ENCODE results near the gene GPSM1. TPM values are rescaled to one million over a fixed set of nuclear protein-coding genes. Genes with fewer than 3 reads are reported as not detected.

The GPSM1 gene
- total RNA-seq, 1 donor = 48.5 TPM

- no peak overlapping the region for H3K4me3 ChIP-seq (ENCODE audit: low read depth, low read length)
- no peak for DNase-seq (ENCODE audit: low read depth)
- TF ChIP-seq, protein P1, sequence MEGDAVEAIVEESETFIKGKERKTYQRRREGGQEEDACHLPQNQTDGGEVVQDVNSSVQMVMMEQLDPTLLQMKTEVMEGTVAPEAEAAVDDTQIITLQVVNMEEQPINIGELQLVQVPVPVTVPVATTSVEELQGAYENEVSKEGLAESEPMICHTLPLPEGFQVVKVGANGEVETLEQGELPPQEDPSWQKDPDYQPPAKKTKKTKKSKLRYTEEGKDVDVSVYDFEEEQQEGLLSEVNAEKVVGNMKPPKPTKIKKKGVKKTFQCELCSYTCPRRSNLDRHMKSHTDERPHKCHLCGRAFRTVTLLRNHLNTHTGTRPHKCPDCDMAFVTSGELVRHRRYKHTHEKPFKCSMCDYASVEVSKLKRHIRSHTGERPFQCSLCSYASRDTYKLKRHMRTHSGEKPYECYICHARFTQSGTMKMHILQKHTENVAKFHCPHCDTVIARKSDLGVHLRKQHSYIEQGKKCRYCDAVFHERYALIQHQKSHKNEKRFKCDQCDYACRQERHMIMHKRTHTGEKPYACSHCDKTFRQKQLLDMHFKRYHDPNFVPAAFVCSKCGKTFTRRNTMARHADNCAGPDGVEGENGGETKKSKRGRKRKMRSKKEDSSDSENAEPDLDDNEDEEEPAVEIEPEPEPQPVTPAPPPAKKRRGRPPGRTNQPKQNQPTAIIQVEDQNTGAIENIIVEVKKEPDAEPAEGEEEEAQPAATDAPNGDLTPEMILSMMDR (IDR thresholded peaks at IDR 0.05; ENCODE audit: insufficient read depth, low read length) = no peak
Measured at GRCh38 chr9:136296434-136297015, 30.8 kb upstream of the GPSM1 start.

- no peak for DNase-seq (ENCODE audit: low read depth)
- TF ChIP-seq, protein P1 (IDR thresholded peaks at IDR 0.05; ENCODE audit: insufficient read depth, low read length) = no peak
Measured at GRCh38 chr9:136297016-136297691, 30.2 kb upstream of the GPSM1 start.

DNA sequence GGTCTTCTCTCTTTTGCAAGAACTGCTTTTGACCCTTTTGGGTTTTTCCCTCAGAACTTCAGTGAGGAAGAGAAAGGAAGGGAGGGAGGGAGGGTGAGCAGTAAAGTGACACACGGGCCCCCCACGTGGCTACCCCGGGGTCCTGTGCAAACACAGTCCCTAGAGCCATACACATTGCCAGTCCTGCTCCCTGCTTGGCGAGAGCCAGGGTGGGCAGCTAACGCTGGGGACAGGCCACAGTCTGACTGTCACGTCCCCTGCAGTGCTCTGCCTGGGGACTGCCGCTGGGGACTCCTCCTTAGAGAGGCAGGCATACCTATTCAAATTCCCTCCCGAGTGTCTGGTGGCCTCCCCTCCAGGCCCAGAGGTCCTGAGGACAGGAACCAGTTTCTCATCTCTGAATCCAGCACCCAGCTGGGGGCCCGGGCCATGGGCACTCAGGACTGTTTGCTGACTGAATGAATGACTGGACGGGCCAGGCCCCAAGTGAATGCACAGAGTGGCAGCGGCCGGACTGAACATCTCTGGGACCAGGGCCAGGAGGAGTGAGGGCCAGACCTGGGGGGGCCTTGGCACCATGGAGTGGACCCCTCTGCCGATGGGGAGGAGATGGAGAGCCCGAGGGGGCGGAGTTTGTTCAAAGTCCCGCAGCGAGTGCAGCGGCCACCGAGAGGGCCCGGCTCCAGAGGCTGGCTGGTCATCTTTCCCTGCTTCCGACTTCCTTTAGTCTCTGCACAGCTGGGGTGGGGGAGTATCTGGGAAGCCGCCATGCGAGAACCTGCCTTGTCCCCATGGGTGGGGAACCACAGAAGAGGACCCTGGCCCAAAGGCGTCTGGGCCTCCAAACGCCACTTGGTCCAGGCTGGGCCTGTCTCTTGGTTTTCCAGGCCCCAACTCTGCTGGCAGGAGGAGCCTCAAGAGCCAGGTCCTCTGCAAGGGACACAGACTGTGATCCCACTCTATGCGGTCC lies 29.3 kb upstream of the GPSM1 start:
- DNase-seq (ENCODE audit: low read depth) = no peak
- TF ChIP-seq, protein P1 (IDR thresholded peaks at IDR 0.05; ENCODE audit: insufficient read depth, low read length) = no peak
- no peak overlapping the region for H3K4me3 ChIP-seq (ENCODE audit: low read depth, low read length)

More at GRCh38 chr9:136297016-136297691, 30.2 kb upstream of the GPSM1 start:
- H3K4me3 ChIP-seq (ENCODE audit: low read depth, low read length) = no peak overlapping the region

DNA sequence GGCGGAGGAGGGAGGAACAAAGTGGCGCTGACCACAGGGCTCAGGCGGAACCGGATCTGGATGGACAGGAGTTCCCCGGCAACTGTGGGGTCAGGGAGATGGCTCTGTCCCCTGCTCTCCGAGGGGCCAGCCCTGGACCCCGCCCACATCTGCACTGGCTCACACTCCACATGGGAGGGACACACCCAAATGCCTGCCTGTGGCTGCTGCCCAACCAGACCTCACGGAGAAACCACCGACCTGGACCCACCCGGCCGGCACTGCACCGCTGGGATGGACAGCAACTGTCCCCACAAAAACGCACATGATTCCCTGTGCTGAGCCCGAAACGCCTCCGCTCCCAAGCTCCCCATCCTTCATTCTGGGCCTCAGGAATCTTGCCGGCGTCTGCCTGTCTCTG lies 28.2 kb upstream of the GPSM1 start:
- no peak for DNase-seq (ENCODE audit: low read depth)
- TF ChIP-seq, protein P1 (IDR thresholded peaks at IDR 0.05; ENCODE audit: insufficient read depth, low read length) = no peak
- no peak overlapping the region for H3K4me3 ChIP-seq (ENCODE audit: low read depth, low read length)

- DNase-seq (ENCODE audit: low read depth) = no peak
- H3K4me3 ChIP-seq (ENCODE audit: low read depth, low read length) = no peak overlapping the region
- TF ChIP-seq, protein P1 (IDR thresholded peaks at IDR 0.05; ENCODE audit: insufficient read depth, low read length) = no peak
Measured at GRCh38 chr9:136299541-136299940, 27.8 kb upstream of the GPSM1 start.

GRCh38 chr9:136300016-136300545 lies 27.3 kb upstream of the GPSM1 start:
- TF ChIP-seq, protein P1 (IDR thresholded peaks at IDR 0.05; ENCODE audit: insufficient read depth, low read length) = no peak
- no peak overlapping the region for H3K4me3 ChIP-seq (ENCODE audit: low read depth, low read length)
- no peak for DNase-seq (ENCODE audit: low read depth)
